Adrenal gland (tissue), 5 donors: ENCODE results near the gene HERC6.

Experiments used
- CTCF ChIP-seq, 6 experiments: fragments of 450-650 bp in 4 of 6; fragments of 200-600 bp in 2 of 6; sonication (generic) in 1 of 6; IDR thresholded peaks; 1 replicate in 5 of 6; 2 replicates in 1 of 6; pipeline versions ENCODE4 v1.5.1 to v1.8.0; 2016 to 2021; ENCODE audit warnings: antibody characterized with exemption in 6 of 6, mild to moderate bottlenecking in 2 of 6, moderate library complexity in 1 of 6
- POLR2A ChIP-seq, 2 donors: fragments of 450-650 bp; IDR thresholded peaks; one replicate each; pipeline ENCODE4 v1.6.1; 2017; ENCODE audit warnings: antibody characterized with exemption in 2 of 2, mild to moderate bottlenecking in 2 of 2, moderate library complexity in 1 of 2
- donor health status: DM: no; HTN: no; CAD: no.

DNA sequence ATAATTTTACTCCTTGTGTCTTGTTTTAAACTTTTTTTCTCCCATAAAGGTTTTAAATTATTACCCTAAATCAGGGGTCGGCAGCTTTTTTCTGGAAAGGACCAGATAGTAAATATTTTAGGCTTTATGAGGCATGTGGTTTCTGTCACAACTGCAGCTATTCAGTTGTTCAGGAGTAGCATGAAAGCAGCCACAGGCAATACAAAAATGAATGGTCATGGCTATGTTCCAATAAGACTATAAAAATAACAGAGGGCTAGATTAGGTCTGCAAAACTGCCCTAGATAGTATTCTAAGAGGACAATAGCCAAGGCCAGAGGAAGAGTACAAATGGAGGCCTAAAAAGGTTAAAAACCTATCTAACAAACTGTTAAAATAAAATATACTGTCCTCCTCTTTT, 102.9 kb downstream of the HERC6 start:
- TF ChIP-seq CTCF (IDR thresholded peaks at IDR 0.05) (no peak), POLR2A (IDR thresholded peaks at IDR 0.05) (no peak)
